Measurements from ENCODE around the gene PELI2. TPM values are rescaled to one million over a fixed set of nuclear protein-coding genes. Genes with fewer than 3 reads are reported as not detected.

Gene PELI2
- total and polyA plus RNA-seq, 2 donors (not counting 1 experiment from before 2014, with no cell fraction given), result 15.5 to 29.2 TPM

DNA sequence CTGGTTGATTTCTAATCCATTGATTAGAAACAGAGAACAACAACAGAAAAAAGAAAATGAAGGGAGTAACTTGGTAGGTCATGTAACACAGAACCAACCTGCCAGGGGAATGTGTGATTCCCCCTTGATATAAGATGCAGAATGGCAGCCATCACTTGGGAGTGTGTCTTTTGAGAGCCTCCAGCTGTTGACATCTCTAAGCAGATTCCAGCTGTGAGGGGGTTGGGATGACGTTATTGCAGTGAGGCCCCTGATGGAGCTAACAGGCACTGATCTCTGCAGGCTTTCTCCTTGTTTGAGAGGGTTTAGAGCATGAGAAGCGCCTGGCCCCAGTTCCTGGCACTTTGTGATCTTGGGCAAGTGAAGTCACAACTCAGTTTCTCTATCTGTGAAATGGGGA lies 124.9 kb downstream of the PELI2 start:
- Histone ChIP-seq H3K9ac (ENCODE audit: insufficient read depth, low read length) (no peak overlapping the region), H3K4me3 (replicated peaks in 1 of 4; ENCODE audit: control extremely low read depth in 1 of 4, insufficient read depth in 1 of 4, low read depth in 3 of 4, low read length in 4 of 4) (no peak overlapping the region), H2AFZ (ENCODE audit: low read length) (no peak overlapping the region), H3K9me3 (ENCODE audit: control insufficient read depth, insufficient read depth, low read depth, low read length) (no peaks in the 10 kb centered on the region), H3K27ac (ENCODE audit: insufficient read depth, low read length) (no peak overlapping the region), H3K79me2 (ENCODE audit: control insufficient read depth, insufficient read depth, low read length) (no peaks in the 10 kb centered on the region), H3K36me3 (ENCODE audit: control insufficient read depth, insufficient read depth, low read length) (no peaks in the 10 kb centered on the region), H4K20me1 (ENCODE audit: control insufficient read depth, extremely low read depth, insufficient read depth, low read length) (no peaks in the 10 kb centered on the region), H3K4me2 (ENCODE audit: extremely low read depth, insufficient read depth, low read length) (no peak overlapping the region), H3K4me1 (ENCODE audit: control insufficient read depth, extremely low read depth, insufficient read depth, low read length) (no peaks in the 10 kb centered on the region), H3K27me3 (ENCODE audit: control insufficient read depth, insufficient read depth, low read length) (no peaks in the 10 kb centered on the region)
- TF ChIP-seq, protein P1, sequence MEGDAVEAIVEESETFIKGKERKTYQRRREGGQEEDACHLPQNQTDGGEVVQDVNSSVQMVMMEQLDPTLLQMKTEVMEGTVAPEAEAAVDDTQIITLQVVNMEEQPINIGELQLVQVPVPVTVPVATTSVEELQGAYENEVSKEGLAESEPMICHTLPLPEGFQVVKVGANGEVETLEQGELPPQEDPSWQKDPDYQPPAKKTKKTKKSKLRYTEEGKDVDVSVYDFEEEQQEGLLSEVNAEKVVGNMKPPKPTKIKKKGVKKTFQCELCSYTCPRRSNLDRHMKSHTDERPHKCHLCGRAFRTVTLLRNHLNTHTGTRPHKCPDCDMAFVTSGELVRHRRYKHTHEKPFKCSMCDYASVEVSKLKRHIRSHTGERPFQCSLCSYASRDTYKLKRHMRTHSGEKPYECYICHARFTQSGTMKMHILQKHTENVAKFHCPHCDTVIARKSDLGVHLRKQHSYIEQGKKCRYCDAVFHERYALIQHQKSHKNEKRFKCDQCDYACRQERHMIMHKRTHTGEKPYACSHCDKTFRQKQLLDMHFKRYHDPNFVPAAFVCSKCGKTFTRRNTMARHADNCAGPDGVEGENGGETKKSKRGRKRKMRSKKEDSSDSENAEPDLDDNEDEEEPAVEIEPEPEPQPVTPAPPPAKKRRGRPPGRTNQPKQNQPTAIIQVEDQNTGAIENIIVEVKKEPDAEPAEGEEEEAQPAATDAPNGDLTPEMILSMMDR (conservative IDR thresholded peaks at IDR 0.05 in 1 of 2, IDR thresholded peaks at IDR 0.05 in 1 of 2; ENCODE audit: low read depth in 1 of 2, low read length in 2 of 2), result no peak
- no peak for TF ChIP-seq EZH2 (IDR thresholded peaks at IDR 0.05; ENCODE audit: low read length, missing control alignments)
- DNase-seq (ENCODE audit: low read depth in 2 of 2), result peak in 1 of 2 donors; percentile 29

DNA sequence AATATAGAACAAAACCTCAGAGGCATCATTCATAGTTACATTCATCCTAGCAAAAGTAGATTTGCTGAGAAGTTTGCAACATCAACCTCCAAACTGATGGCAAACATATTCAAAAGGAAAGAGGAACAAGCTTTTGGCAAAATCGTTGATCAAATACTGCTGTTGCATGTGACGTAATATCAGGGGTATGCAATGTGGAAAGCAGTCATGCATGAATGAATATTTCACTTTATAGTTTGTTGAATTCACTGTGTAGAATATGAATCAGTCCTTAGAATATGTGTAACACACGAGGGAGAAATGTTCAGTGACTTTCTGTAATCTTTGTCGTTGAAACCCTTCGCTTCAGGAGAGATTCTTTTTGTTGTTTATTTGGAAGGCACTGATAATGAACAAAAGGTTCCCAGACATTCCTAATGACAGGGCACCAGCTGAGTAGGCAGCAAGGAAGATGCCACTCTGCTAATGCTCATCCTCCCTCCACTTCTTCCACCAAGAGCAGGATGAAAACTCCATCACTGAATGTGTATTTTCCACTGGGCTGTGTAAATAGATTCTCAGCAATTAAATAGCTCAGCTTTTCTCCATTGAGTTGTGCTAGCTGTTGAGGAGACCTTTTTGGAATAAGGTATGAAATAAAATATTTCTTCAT lies 126.1 kb downstream of the PELI2 start:
- no peaks in the 10 kb centered on the region for H3K4me1 ChIP-seq (ENCODE audit: control insufficient read depth, extremely low read depth, insufficient read depth, low read length)
- no peak overlapping the region for H3K9ac ChIP-seq (ENCODE audit: insufficient read depth, low read length)
- no peaks in the 10 kb centered on the region for H3K79me2 ChIP-seq (ENCODE audit: control insufficient read depth, insufficient read depth, low read length)
- H3K4me2 ChIP-seq (ENCODE audit: extremely low read depth, insufficient read depth, low read length), result peak overlapping the region; percentile 65
- H4K20me1 ChIP-seq (ENCODE audit: control insufficient read depth, extremely low read depth, insufficient read depth, low read length), result no peaks in the 10 kb centered on the region
- no peak for TF ChIP-seq EZH2 (IDR thresholded peaks at IDR 0.05; ENCODE audit: low read length, missing control alignments)
- TF ChIP-seq, protein P1 (conservative IDR thresholded peaks at IDR 0.05 in 1 of 2, IDR thresholded peaks at IDR 0.05 in 1 of 2; ENCODE audit: low read depth in 1 of 2, low read length in 2 of 2), result no peak
- H3K4me3 ChIP-seq (replicated peaks in 1 of 4; ENCODE audit: control extremely low read depth in 1 of 4, insufficient read depth in 1 of 4, low read depth in 3 of 4, low read length in 4 of 4), result peak overlapping the region in 1 of 4 experiments; percentile 17
- H3K27me3 ChIP-seq (ENCODE audit: control insufficient read depth, insufficient read depth, low read length), result no peaks in the 10 kb centered on the region
- no peaks in the 10 kb centered on the region for H3K9me3 ChIP-seq (ENCODE audit: control insufficient read depth, insufficient read depth, low read depth, low read length)
- peak; percentile 91 to 94 for DNase-seq (ENCODE audit: low read depth in 2 of 2)
- H3K27ac ChIP-seq (ENCODE audit: insufficient read depth, low read length), result peak overlapping the region; percentile 65
- no peaks in the 10 kb centered on the region for H3K36me3 ChIP-seq (ENCODE audit: control insufficient read depth, insufficient read depth, low read length)
- H2AFZ ChIP-seq (ENCODE audit: low read length), result no peak overlapping the region

DNA sequence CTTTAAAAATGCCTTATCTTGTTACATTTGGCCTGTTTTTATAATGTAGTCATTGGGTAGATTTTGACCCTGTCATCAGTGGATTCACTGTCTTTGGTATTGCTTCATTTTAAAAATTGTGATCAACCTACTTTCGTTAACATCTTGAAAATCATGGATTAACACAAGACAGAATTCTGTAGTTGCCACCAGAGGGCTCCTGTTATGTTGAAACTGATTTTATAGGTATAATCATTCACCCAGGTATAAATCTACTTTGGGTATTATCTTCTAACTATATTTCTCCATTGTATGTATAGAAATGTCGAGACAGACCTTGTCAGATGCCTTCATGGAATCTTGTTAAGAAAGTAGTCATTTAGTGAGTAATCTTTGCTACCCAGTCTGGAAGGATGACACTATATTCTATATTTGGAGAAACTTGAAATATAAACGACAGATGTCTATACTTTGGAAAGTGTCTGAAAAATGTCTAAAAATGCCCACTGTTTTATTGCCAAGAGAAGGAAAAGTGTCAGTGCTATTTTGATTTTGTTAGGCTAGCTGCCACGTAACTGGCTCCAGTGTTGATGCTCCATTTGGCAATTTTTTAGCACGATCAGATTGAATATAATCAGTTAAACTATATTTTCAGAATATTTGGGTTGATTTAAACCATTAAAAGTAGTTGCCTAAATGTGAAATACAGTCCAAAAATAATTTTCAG lies 129.4 kb downstream of the PELI2 start:
- no peaks in the 10 kb centered on the region for H4K20me1 ChIP-seq (ENCODE audit: control insufficient read depth, extremely low read depth, insufficient read depth, low read length)
- H3K79me2 ChIP-seq (ENCODE audit: control insufficient read depth, insufficient read depth, low read length), result no peaks in the 10 kb centered on the region
- peak; percentile 25 to 56 for DNase-seq (ENCODE audit: low read depth in 2 of 2)
- no peak overlapping the region for H3K9ac ChIP-seq (ENCODE audit: insufficient read depth, low read length)
- no peak overlapping the region for H2AFZ ChIP-seq (ENCODE audit: low read length)
- no peaks in the 10 kb centered on the region for H3K9me3 ChIP-seq (ENCODE audit: control insufficient read depth, insufficient read depth, low read depth, low read length)
- H3K27me3 ChIP-seq (ENCODE audit: control insufficient read depth, insufficient read depth, low read length), result no peaks in the 10 kb centered on the region
- H3K4me1 ChIP-seq (ENCODE audit: control insufficient read depth, extremely low read depth, insufficient read depth, low read length), result no peaks in the 10 kb centered on the region
- no peak overlapping the region for H3K4me2 ChIP-seq (ENCODE audit: extremely low read depth, insufficient read depth, low read length)
- H3K36me3 ChIP-seq (ENCODE audit: control insufficient read depth, insufficient read depth, low read length), result no peaks in the 10 kb centered on the region
- no peak for TF ChIP-seq EZH2 (IDR thresholded peaks at IDR 0.05; ENCODE audit: low read length, missing control alignments)
- TF ChIP-seq, protein P1 (conservative IDR thresholded peaks at IDR 0.05 in 1 of 2, IDR thresholded peaks at IDR 0.05 in 1 of 2; ENCODE audit: low read depth in 1 of 2, low read length in 2 of 2), result peak; percentile 21 to 48
- H3K4me3 ChIP-seq (replicated peaks in 1 of 4; ENCODE audit: control extremely low read depth in 1 of 4, insufficient read depth in 1 of 4, low read depth in 3 of 4, low read length in 4 of 4), result no peak overlapping the region
- no peak overlapping the region for H3K27ac ChIP-seq (ENCODE audit: insufficient read depth, low read length)
